Measurements from ENCODE around the gene KCNMA1.

DNA sequence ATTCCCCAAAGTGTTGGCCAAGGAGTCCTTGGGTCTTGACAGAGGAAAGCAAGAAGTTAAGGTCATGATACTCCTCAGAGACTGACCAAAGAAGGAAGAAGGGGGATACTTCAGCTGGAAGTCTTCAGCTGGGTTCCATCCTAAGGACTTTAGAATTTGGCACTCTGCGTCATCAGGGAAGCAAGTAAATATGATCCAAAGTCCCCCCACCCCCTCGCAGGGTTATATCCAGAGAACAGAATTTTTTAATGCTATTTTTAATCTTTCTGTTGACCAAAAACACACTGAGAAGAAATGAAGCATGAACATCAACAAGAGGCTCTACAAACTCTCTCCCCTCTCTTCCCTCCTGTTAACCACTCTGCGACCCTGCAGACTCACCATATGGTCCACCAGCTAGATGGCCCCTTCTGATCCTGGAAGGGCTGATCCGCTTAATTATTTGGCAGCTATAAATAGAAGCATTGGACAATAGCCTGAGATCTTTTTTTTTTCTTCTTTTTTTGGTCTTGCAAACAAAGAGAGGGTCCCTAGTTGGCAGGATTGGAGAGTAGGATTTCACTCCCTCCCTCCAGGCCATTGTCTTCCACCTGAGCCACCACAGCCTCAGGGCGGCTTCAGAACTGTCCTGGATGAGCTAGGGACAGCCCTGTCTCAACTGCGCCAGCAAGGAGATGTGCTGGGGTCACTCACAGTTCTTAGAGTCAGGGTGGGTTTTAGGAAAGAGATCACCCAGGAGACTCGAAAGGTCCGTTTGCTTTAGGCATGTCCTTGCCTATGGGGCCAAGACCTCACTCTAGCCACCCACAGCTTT, 196.0 kb downstream of the KCNMA1 start:
- TF ChIP-seq, protein P1, sequence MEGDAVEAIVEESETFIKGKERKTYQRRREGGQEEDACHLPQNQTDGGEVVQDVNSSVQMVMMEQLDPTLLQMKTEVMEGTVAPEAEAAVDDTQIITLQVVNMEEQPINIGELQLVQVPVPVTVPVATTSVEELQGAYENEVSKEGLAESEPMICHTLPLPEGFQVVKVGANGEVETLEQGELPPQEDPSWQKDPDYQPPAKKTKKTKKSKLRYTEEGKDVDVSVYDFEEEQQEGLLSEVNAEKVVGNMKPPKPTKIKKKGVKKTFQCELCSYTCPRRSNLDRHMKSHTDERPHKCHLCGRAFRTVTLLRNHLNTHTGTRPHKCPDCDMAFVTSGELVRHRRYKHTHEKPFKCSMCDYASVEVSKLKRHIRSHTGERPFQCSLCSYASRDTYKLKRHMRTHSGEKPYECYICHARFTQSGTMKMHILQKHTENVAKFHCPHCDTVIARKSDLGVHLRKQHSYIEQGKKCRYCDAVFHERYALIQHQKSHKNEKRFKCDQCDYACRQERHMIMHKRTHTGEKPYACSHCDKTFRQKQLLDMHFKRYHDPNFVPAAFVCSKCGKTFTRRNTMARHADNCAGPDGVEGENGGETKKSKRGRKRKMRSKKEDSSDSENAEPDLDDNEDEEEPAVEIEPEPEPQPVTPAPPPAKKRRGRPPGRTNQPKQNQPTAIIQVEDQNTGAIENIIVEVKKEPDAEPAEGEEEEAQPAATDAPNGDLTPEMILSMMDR (IDR thresholded peaks at IDR 0.05): no peak
- no peak for TF ChIP-seq POLR2AphosphoS5 (IDR thresholded peaks at IDR 0.05)
- no peak for TF ChIP-seq POLR2A (IDR thresholded peaks at IDR 0.05)
